Measurements from ENCODE around the gene DIP2C.

- TF ChIP-seq CTCF (IDR thresholded peaks at IDR 0.05) (no peak), POLR2A (IDR thresholded peaks at IDR 0.05) (no peak)
These were observed 384.4 kb downstream of the DIP2C start for GRCh38 chr10:305034-305433.

Data from testis (tissue), 2 donors.